HEK293 (cell line): ENCODE measurements around the gene ATG10.

Experiments used
- CTCF ChIA-PET: fragments of 350-600 bp; formaldehyde crosslinking; extraction: SDS; loops from one replicate; lab custom pipeline; 2021; ENCODE audit warnings: antibody characterized with exemption; lab: Yijun Ruan, JAX
- POLR2A ChIA-PET: fragments of 300-600 bp; formaldehyde crosslinking; extraction: SDS; loops from one replicate; lab custom pipeline; 2020; ENCODE audit warnings: antibody characterized with exemption, inconsistent platforms; lab: Yijun Ruan, JAX
- H3K27ac ChIP-seq: fragments of 200-500 bp; sonication (Bioruptor generic); 2 replicates; pipeline ENCODE4 v1.5.1; 2014; ENCODE audit warnings: low read depth, low read length, control low read depth, inconsistent platforms; ENCODE audit errors: extremely low read depth
- H3K36me3 ChIP-seq, 2 experiments: fragments of 200-500 bp in 1 of 2; sonication (Bioruptor generic) in 1 of 2; 1 replicate in 1 of 2; 2 replicates in 1 of 2; pipeline ENCODE4 v1.5.1; 2014 to 2017; ENCODE audit warnings: inconsistent platforms in 2 of 2, low read length in 2 of 2; ENCODE audit not compliant: control insufficient read depth in 2 of 2, insufficient read depth in 1 of 2
- H3K4me1 ChIP-seq: fragments of 200-500 bp; sonication (Bioruptor generic); 2 replicates; pipeline ENCODE4 v1.5.1; 2014; ENCODE audit warnings: mild to moderate bottlenecking, low read length, inconsistent platforms; ENCODE audit not compliant: control insufficient read depth, insufficient read depth
- H3K4me3 ChIP-seq: 2 replicates; pipeline ENCODE4 v1.5.1; 2011; ENCODE audit warnings: low read depth, mild to moderate bottlenecking, control low read depth, low read length, moderate library complexity
- H3K9me3 ChIP-seq: fragments of 200-500 bp; sonication (Bioruptor generic); 2 replicates; pipeline ENCODE4 v1.5.1; 2014; ENCODE audit warnings: low read depth, low read length, inconsistent platforms; ENCODE audit not compliant: control insufficient read depth, insufficient read depth
- HOXA7 ChIP-seq: sonication (generic); formaldehyde crosslinking; IDR thresholded peaks from 2 replicates; pipeline ENCODE4 v1.8.1; 2022; ENCODE audit warnings: missing genetic modification reagents, borderline replicate concordance
- KLF1 ChIP-seq: fragments of 450-650 bp; formaldehyde crosslinking; IDR thresholded peaks from 2 replicates; pipeline ENCODE4 v1.5.1; 2016; ENCODE audit warnings: missing biosample characterization, missing genetic modification characterization
- PRDM1 ChIP-seq: fragments of 450-650 bp; formaldehyde crosslinking; IDR thresholded peaks from 2 replicates; pipeline ENCODE4; 2016; ENCODE audit warnings: missing biosample characterization, missing genetic modification characterization
- SP3 ChIP-seq: fragments of 450-650 bp; formaldehyde crosslinking; IDR thresholded peaks from 2 replicates; pipeline ENCODE4 v1.5.1; 2016; ENCODE audit warnings: missing biosample characterization, missing genetic modification characterization
- YY2 ChIP-seq: fragments of 450-650 bp; formaldehyde crosslinking; IDR thresholded peaks from 2 replicates; pipeline ENCODE4 v1.5.1; 2016; ENCODE audit warnings: missing biosample characterization, missing genetic modification characterization
- ZBTB20 ChIP-seq: fragments of 450-650 bp; formaldehyde crosslinking; IDR thresholded peaks from 2 replicates; pipeline ENCODE4 v1.5.1; 2016; ENCODE audit warnings: missing biosample characterization, missing genetic modification characterization
- ZFP37 ChIP-seq: fragments of 450-650 bp; formaldehyde crosslinking; IDR thresholded peaks from 2 replicates; pipeline ENCODE4 v1.5.1; 2016; ENCODE audit warnings: missing biosample characterization, missing genetic modification characterization
- ZNF112 ChIP-seq: fragments of 450-650 bp; formaldehyde crosslinking; IDR thresholded peaks from 2 replicates; pipeline ENCODE4 v1.5.0; 2017; ENCODE audit warnings: missing biosample characterization, missing genetic modification characterization
- ZNF140 ChIP-seq: fragments of 450-650 bp; formaldehyde crosslinking; IDR thresholded peaks from 2 replicates; pipeline ENCODE4 v1.5.1; 2016; ENCODE audit warnings: missing biosample characterization, missing genetic modification characterization
- ZNF174 ChIP-seq: fragments of 450-650 bp; formaldehyde crosslinking; IDR thresholded peaks from 2 replicates; pipeline ENCODE4 v1.5.0; 2017; ENCODE audit warnings: missing biosample characterization, mild to moderate bottlenecking, missing genetic modification characterization
- ZNF221 ChIP-seq: fragments of 450-650 bp; formaldehyde crosslinking; IDR thresholded peaks from 2 replicates; pipeline ENCODE4 v1.5.1; 2017; ENCODE audit warnings: missing biosample characterization, missing genetic modification characterization, borderline replicate concordance
- ZNF302 ChIP-seq: fragments of 450-650 bp; formaldehyde crosslinking; IDR thresholded peaks from 2 replicates; pipeline ENCODE4 v1.5.1; 2016; ENCODE audit warnings: missing biosample characterization, missing genetic modification characterization, low read depth
- ZNF311 ChIP-seq: fragments of 450-650 bp; formaldehyde crosslinking; IDR thresholded peaks from 2 replicates; pipeline ENCODE4 v1.5.1; 2017; ENCODE audit warnings: missing biosample characterization, missing genetic modification characterization, borderline replicate concordance
- ZNF37A ChIP-seq: fragments of 450-650 bp; IDR thresholded peaks from 2 replicates; pipeline ENCODE4 v1.5.1; 2018; ENCODE audit warnings: missing biosample characterization, missing genetic modification characterization
- ZNF391 ChIP-seq: fragments of 450-650 bp; formaldehyde crosslinking; IDR thresholded peaks from 2 replicates; pipeline ENCODE4 v1.5.1; 2016; ENCODE audit warnings: low read depth, missing biosample characterization, missing genetic modification characterization, borderline replicate concordance
- ZNF404 ChIP-seq: fragments of 450-650 bp; formaldehyde crosslinking; IDR thresholded peaks from 2 replicates; pipeline ENCODE4 v1.5.1; 2017; ENCODE audit warnings: missing biosample characterization, missing genetic modification characterization
- ZNF555 ChIP-seq: fragments of 450-650 bp; formaldehyde crosslinking; conservative IDR thresholded peaks from 2 replicates; pipeline ENCODE4 v1.5.1; 2017; ENCODE audit warnings: missing biosample characterization, mild to moderate bottlenecking, missing genetic modification characterization, inconsistent platforms
- ZNF580 ChIP-seq: fragments of 450-650 bp; formaldehyde crosslinking; IDR thresholded peaks from 2 replicates; pipeline ENCODE4 v1.5.1; 2016; ENCODE audit warnings: missing biosample characterization, missing genetic modification characterization
- ZNF621 ChIP-seq: fragments of 450-650 bp; formaldehyde crosslinking; IDR thresholded peaks from 2 replicates; pipeline ENCODE4 v1.5.1; 2017; ENCODE audit warnings: missing biosample characterization, missing genetic modification characterization
- ZNF670 ChIP-seq: fragments of 450-650 bp; formaldehyde crosslinking; IDR thresholded peaks from 2 replicates; pipeline ENCODE4 v1.5.1; 2016; ENCODE audit warnings: missing biosample characterization, missing genetic modification characterization, low read depth
- ZNF785 ChIP-seq: fragments of 450-650 bp; formaldehyde crosslinking; IDR thresholded peaks from 2 replicates; pipeline ENCODE4 v1.5.1; 2016; ENCODE audit warnings: missing biosample characterization, missing genetic modification characterization
- ZSCAN16 ChIP-seq: fragments of 450-650 bp; formaldehyde crosslinking; IDR thresholded peaks from 2 replicates; pipeline ENCODE4 v1.5.1; 2016; ENCODE audit warnings: missing biosample characterization, missing genetic modification characterization
- TF ChIP-seq, protein P1 (sequence below): fragments of 450-650 bp; formaldehyde crosslinking; conservative IDR thresholded peaks from 2 replicates; pipeline ENCODE4 v1.5.1; 2016; ENCODE audit warnings: low read depth, missing biosample characterization, missing genetic modification characterization
- TF ChIP-seq, protein P2 (sequence below): IDR thresholded peaks from 2 replicates; pipeline ENCODE4 v1.6.1; 2011; ENCODE audit warnings: mild to moderate bottlenecking, low read depth, low read length, borderline replicate concordance
- TF ChIP-seq, protein P3 (sequence below): fragments of 450-650 bp; formaldehyde crosslinking; IDR thresholded peaks from 2 replicates; pipeline ENCODE4 v1.5.1; 2017; ENCODE audit warnings: missing biosample characterization, missing genetic modification characterization
- TF ChIP-seq, protein P4 (sequence below): fragments of 450-650 bp; formaldehyde crosslinking; IDR thresholded peaks from 2 replicates; pipeline ENCODE4 v1.5.1; 2016; ENCODE audit warnings: missing biosample characterization, missing genetic modification characterization

The ATG10 gene

DNA sequence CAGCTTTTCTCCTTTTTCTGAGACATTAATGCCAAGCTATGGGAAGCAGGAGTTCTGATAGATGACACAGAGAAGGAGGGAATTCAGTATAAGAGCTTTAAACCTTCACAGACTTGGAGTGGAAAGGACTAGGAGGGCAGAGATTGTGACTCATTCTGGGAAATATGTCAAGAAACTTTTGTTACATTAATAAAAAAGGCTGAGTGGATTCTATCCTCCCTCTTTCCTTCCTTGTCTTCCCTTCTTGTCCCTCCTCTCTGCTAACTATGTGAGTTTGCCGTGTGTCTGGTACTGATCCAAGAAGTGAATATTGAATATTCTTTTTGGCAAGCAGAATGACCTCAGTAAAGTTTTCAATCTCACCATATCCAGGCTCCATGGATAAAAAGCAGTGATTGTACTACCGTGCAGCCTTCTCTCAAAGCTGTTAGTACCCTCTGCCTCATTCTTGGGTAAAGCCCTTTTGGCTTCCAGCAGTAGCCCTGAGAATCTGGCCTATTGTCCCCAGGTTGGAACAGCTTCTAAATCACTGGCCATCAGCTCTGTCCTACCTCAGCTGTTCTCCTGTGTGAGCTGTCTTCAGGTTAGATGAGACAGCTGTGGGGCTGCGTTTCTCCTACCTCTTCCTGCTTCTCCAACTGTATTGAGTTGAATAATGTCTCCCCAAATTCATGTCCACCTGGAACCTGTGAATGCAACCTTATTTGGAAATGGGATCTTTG, 73.9 kb downstream of the ATG10 start:
- POLR2A ChIA-PET: no interaction called here
- H3K4me3 ChIP-seq: no peak overlapping the region
- H3K27ac ChIP-seq: no peak overlapping the region
- H3K36me3 ChIP-seq: no peaks in the 10 kb centered on the region
- no peaks in the 10 kb centered on the region for H3K4me1 ChIP-seq
- CTCF ChIA-PET: interaction anchor here (0.6 kb wide), 3 partner anchors 24 to 74 kb away, joined by 3 to 6 read pairs (median 6); partner anchors contain the start of gene ATG10
- TF ChIP-seq ZFP37 (tag by site-specific recombination) (no peak), ZNF404 (no peak), ZNF311 (tag by site-specific recombination) (no peak), ZBTB20 (tag by site-specific recombination) (no peak), ZNF174 (tag by site-specific recombination) (no peak), ZNF391 (tag by site-specific recombination) (no peak), ZNF302 (no peak)
- TF ChIP-seq, all 188 proteins: peak for 0
- no peaks in the 10 kb centered on the region for H3K9me3 ChIP-seq

DNA sequence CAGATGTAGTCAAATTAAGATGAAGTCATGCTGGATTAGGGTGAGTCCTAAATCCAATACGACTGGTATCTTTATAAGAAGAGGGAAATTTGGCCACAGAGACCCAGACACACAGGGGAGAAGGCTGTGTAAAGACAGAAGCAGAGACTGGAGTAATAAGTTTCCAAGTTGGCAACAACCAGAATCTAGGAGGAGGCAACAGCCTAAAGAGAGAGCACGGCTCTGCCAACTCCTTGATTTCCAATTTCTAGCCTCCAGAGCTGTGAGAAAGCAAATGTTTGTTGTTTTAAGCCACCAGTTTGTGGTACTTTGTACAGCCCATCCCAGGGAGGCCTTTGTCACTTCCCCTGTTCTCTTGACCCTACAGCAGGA, 74.4 kb downstream of the ATG10 start:
- TF ChIP-seq HOXA7 (no peak), ZNF140 (tag by site-specific recombination) (no peak), ZNF112 (tag by site-specific recombination) (no peak), ZNF221 (no peak), ZNF621 (tag by site-specific recombination) (no peak), PRDM1 (tag by site-specific recombination) (no peak), ZNF555 (no peak), YY2 (no peak), KLF1 (tag by site-specific recombination) (no peak), ZNF580 (no peak), ZNF37A (tag by site-specific recombination) (no peak), SP3 (no peak), ZSCAN16 (tag by site-specific recombination) (no peak), ZNF670 (tag by site-specific recombination) (no peak), ZNF785 (tag by site-specific recombination) (no peak)
- TF ChIP-seq, protein P1, sequence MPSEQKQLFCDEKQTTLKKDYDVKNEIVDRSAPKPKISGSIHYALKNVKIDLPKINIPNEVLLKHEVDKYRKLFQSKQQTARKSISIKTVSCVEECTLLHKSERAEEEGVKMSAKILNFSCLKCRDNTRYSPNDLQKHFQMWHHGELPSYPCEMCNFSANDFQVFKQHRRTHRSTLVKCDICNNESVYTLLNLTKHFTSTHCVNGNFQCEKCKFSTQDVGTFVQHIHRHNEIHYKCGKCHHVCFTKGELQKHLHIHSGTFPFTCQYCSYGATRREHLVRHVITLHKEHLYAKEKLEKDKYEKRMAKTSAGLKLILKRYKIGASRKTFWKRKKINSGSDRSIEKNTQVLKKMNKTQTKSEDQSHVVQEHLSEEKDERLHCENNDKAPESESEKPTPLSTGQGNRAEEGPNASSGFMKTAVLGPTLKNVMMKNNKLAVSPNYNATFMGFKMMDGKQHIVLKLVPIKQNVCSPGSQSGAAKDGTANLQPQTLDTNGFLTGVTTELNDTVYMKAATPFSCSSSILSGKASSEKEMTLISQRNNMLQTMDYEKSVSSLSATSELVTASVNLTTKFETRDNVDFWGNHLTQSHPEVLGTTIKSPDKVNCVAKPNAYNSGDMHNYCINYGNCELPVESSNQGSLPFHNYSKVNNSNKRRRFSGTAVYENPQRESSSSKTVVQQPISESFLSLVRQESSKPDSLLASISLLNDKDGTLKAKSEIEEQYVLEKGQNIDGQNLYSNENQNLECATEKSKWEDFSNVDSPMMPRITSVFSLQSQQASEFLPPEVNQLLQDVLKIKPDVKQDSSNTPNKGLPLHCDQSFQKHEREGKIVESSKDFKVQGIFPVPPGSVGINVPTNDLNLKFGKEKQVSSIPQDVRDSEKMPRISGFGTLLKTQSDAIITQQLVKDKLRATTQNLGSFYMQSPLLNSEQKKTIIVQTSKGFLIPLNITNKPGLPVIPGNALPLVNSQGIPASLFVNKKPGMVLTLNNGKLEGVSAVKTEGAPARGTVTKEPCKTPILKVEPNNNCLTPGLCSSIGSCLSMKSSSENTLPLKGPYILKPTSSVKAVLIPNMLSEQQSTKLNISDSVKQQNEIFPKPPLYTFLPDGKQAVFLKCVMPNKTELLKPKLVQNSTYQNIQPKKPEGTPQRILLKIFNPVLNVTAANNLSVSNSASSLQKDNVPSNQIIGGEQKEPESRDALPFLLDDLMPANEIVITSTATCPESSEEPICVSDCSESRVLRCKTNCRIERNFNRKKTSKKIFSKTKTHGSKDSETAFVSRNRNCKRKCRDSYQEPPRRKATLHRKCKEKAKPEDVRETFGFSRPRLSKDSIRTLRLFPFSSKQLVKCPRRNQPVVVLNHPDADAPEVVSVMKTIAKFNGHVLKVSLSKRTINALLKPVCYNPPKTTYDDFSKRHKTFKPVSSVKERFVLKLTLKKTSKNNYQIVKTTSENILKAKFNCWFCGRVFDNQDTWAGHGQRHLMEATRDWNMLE: no peak
- TF ChIP-seq, protein P2, sequence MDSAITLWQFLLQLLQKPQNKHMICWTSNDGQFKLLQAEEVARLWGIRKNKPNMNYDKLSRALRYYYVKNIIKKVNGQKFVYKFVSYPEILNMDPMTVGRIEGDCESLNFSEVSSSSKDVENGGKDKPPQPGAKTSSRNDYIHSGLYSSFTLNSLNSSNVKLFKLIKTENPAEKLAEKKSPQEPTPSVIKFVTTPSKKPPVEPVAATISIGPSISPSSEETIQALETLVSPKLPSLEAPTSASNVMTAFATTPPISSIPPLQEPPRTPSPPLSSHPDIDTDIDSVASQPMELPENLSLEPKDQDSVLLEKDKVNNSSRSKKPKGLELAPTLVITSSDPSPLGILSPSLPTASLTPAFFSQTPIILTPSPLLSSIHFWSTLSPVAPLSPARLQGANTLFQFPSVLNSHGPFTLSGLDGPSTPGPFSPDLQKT: no peak
- TF ChIP-seq, protein P3, sequence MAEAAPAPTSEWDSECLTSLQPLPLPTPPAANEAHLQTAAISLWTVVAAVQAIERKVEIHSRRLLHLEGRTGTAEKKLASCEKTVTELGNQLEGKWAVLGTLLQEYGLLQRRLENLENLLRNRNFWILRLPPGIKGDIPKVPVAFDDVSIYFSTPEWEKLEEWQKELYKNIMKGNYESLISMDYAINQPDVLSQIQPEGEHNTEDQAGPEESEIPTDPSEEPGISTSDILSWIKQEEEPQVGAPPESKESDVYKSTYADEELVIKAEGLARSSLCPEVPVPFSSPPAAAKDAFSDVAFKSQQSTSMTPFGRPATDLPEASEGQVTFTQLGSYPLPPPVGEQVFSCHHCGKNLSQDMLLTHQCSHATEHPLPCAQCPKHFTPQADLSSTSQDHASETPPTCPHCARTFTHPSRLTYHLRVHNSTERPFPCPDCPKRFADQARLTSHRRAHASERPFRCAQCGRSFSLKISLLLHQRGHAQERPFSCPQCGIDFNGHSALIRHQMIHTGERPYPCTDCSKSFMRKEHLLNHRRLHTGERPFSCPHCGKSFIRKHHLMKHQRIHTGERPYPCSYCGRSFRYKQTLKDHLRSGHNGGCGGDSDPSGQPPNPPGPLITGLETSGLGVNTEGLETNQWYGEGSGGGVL: no peak
- TF ChIP-seq, protein P4, sequence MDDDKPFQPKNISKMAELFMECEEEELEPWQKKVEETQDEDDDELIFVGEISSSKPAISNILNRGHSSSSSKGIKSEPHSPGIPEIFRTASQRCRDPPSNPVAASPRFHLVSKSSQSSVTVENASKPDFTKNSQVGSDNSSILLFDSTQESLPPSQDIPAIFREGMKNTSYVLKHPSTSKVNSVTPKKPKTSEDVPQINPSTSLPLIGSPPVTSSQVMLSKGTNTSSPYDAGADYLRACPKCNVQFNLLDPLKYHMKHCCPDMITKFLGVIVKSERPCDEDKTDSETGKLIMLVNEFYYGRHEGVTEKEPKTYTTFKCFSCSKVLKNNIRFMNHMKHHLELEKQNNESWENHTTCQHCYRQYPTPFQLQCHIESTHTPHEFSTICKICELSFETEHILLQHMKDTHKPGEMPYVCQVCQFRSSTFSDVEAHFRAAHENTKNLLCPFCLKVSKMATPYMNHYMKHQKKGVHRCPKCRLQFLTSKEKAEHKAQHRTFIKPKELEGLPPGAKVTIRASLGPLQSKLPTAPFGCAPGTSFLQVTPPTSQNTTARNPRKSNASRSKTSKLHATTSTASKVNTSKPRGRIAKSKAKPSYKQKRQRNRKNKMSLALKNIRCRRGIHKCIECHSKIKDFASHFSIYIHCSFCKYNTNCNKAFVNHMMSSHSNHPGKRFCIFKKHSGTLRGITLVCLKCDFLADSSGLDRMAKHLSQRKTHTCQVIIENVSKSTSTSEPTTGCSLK (tag by site-specific recombination): no peak
- POLR2A ChIA-PET: no interaction called here
- Histone ChIP-seq H3K4me3 (no peak overlapping the region), H3K9me3 (no peaks in the 10 kb centered on the region), H3K4me1 (no peaks in the 10 kb centered on the region), H3K36me3 (no peaks in the 10 kb centered on the region), H3K27ac (no peak overlapping the region)
- CTCF ChIA-PET: no interaction called here
